T-cell (primary cell): Measurements from ENCODE around the gene CAPS. TPM values are rescaled to one million over a fixed set of nuclear protein-coding genes. Genes with fewer than 3 reads are reported as not detected.

Source experiments
- ATAC-seq, 4 experiments: fragments of 200-7000 bp in 3 of 4; fragments of 150-1000 bp in 1 of 4; cut with Tn5 transposase; replicated peaks in 1 of 4; 1 replicate in 3 of 4; 2 replicates in 1 of 4; pipeline ENCODE4 v1.10.0; 2021; ENCODE audit warnings: moderate library complexity in 3 of 4, mild to moderate bottlenecking in 2 of 4, moderate number of reproducible peaks in 1 of 4
- CTCF ChIA-PET, 2 donors: fragments of 300-600 bp; sonication (Branson Sonifier 250); formaldehyde crosslinking; loops; one replicate each; lab custom pipeline; 2022; ENCODE audit warnings: antibody characterized with exemption in 2 of 2; lab: Charles Lee
- POLR2A ChIA-PET, 2 donors: fragments of 300-600 bp; sonication (Branson Sonifier 250); formaldehyde crosslinking; loops; one replicate each; lab custom pipeline; 2022; ENCODE audit warnings: antibody characterized with exemption in 2 of 2; lab: Charles Lee
- DNase-seq, 35 experiments: peaks; one replicate each; pipeline versions ENCODE4 v3.0.0 to v3.0.0-alpha.2; 2013 to 2023
- H3K27ac ChIP-seq: one replicate; pipeline ENCODE4 v1.5.1; 2013; ENCODE audit warnings: low read length
- H3K27me3 ChIP-seq, 2 experiments: replicated peaks in 1 of 2; 1 replicate in 1 of 2; 2 replicates in 1 of 2; pipeline versions ENCODE4 v1.6.1 to v1.7.0; 2013; ENCODE audit warnings: low read length in 1 of 2, mixed read lengths in 1 of 2; ENCODE audit not compliant: control insufficient read depth in 2 of 2, insufficient read depth in 2 of 2; ENCODE audit errors: extremely low read depth in 1 of 2
- H3K36me3 ChIP-seq, 2 donors: 1 replicate in 1 of 2; 2 replicates in 1 of 2; pipeline versions ENCODE4 v1.6.1 to v1.7.0; 2013; ENCODE audit warnings: low read length in 1 of 2; ENCODE audit not compliant: control insufficient read depth in 2 of 2, insufficient read depth in 1 of 2; ENCODE audit errors: extremely low read depth in 1 of 2
- H3K4me1 ChIP-seq, 2 experiments: 1 replicate in 1 of 2; 2 replicates in 1 of 2; pipeline versions ENCODE4 v1.6.1 to v1.7.0; 2013; ENCODE audit warnings: low read length in 2 of 2, mixed read lengths in 1 of 2; ENCODE audit not compliant: insufficient read depth in 2 of 2, control insufficient read depth in 1 of 2; ENCODE audit errors: extremely low read depth in 1 of 2
- H3K4me3 ChIP-seq, 2 donors: 1 replicate in 1 of 2; 2 replicates in 1 of 2; pipeline versions ENCODE4 v1.5.1 to v1.7.0; 2013; ENCODE audit warnings: mild to moderate bottlenecking in 2 of 2, low read length in 1 of 2, moderate library complexity in 1 of 2; ENCODE audit not compliant: control insufficient read depth in 1 of 2; ENCODE audit errors: extremely low read depth in 1 of 2
- H3K9me3 ChIP-seq: 2 replicates; pipeline ENCODE4 v1.7.0; 2013
- H3K27ac Mint-ChIP-seq, 2 donors: one replicate each; pipeline ENCODE4 v1.8.0; 2020 to 2021; ENCODE audit warnings: mild to moderate bottlenecking in 2 of 2, mixed read lengths in 2 of 2
- H3K27me3 Mint-ChIP-seq, 2 donors: one replicate each; pipeline ENCODE4 v1.8.0; 2021 to 2022; ENCODE audit warnings: mixed read lengths in 2 of 2
- H3K36me3 Mint-ChIP-seq: one replicate; pipeline ENCODE4 v1.8.0; 2021; ENCODE audit warnings: mixed read lengths
- H3K4me1 Mint-ChIP-seq, 3 donors: one replicate each; pipeline ENCODE4 v1.8.0; 2020 to 2022; ENCODE audit warnings: mixed read lengths in 3 of 3, mild to moderate bottlenecking in 1 of 3
- H3K4me3 Mint-ChIP-seq, 3 donors: one replicate each; pipeline ENCODE4 v1.8.0; 2020 to 2022; ENCODE audit warnings: mild to moderate bottlenecking in 3 of 3, mixed read lengths in 3 of 3, moderate library complexity in 3 of 3
- H3K9me3 Mint-ChIP-seq, 3 donors: one replicate each; pipeline ENCODE4 v1.8.0; 2020 to 2022; ENCODE audit warnings: mixed read lengths in 3 of 3
- WGBS: methylation state at CpG from one replicate; pipeline ENCODE4 v1.1.5; 2013; ENCODE audit warnings: missing lambda C conversion rate; ENCODE audit not compliant: insufficient coverage; 5-methylcytosine and 5-hydroxymethylcytosine counted together
- total RNA-seq, 35 experiments: library from RNA in 6 of 35; stranded (reverse) in 6 of 35; fragments of 120-200 nt in 1 of 35; gene quantifications; one replicate each; pipeline versions ENCODE4 v1.2.1 to v1.2.4 and lab custom pipeline; 2013 to 2026

The CAPS gene
- total RNA-seq = 10 to 100 TPM; 43.3 to 74.8 (median 69.8) TPM
- 34.2 TPM for total RNA-seq (2013)
- total RNA-seq (lab: John Stamatoyannopoulos, UW) = 1.7 to 43.7 (median 20.3) reads per million in 29 experiments

GRCh38 chr19:5913739-5914357 lies at the start of gene CAPS:
Gene CAPS, plus strand, starts transcription at chr19:5914254. Its CDS starts 153 bp downstream, at chr19:5914407.
- Mint-ChIP-seq H3K4me1 (no peaks in the 10 kb centered on the region), H3K27ac (no peak within 1 kb of the TSS)
- ATAC-seq = no peak

GRCh38 chr19:5864725-5865486 lies 49.1 kb upstream of the CAPS start:
- Mint-ChIP-seq H3K9me3 (no peaks in the 10 kb centered on the region), H3K36me3 (no peaks in the 10 kb centered on the region), H3K4me1 (no peaks in the 10 kb centered on the region), H3K4me3 (no peak overlapping the region), H3K27ac (no peak overlapping the region), H3K27me3 (peaks cover 7 to 13% of the 10 kb centered on the region in 2 donors)
- H3K36me3 ChIP-seq = no peaks in the 10 kb centered on the region
- H3K4me1 ChIP-seq = no peaks in the 10 kb centered on the region
- DNase-seq = no peak
- H3K9me3 ChIP-seq = no peaks in the 10 kb centered on the region
- H3K27me3 ChIP-seq = peaks cover 0 to 34% of the 10 kb centered on the region in 2 experiments
- 81% methylated on average over 13 of the region's 14 CpGs for WGBS
- CTCF ChIA-PET = no interaction called here
- H3K27ac ChIP-seq = no peak overlapping the region
- ATAC-seq = no peak
- POLR2A ChIA-PET = no interaction called here
- H3K4me3 ChIP-seq = no peak overlapping the region

More at GRCh38 chr19:5913739-5914357, at the start of gene CAPS:
- Histone ChIP-seq H3K4me1 (no peaks in the 10 kb centered on the region), H3K4me3 (no peak within 1 kb of the TSS), H3K27ac (no peak within 1 kb of the TSS), H3K27me3 (no peaks in the 10 kb centered on the region), H3K9me3 (no peaks in the 10 kb centered on the region), H3K36me3 (peaks cover 28 to 60% of the 10 kb centered on the region in 2 donors)
- CTCF ChIA-PET = no interaction called here
- no peak for DNase-seq
- no peaks in the 10 kb centered on the region for H3K9me3 Mint-ChIP-seq
- POLR2A ChIA-PET = no interaction called here
- H3K36me3 Mint-ChIP-seq = peaks cover 3% of the 10 kb centered on the region
- no peaks in the 10 kb centered on the region for H3K27me3 Mint-ChIP-seq
- no peak within 1 kb of the TSS for H3K4me3 Mint-ChIP-seq
- 96% methylated on average over 10 of the region's 10 CpGs for WGBS

- CTCF ChIA-PET = no interaction called here
- H3K27ac ChIP-seq = no peak overlapping the region
Measured at GRCh38 chr19:5865772-5866171, 48.3 kb upstream of the CAPS start.

GRCh38 chr19:5867201-5868136 lies 46.6 kb upstream of the CAPS start:
- Mint-ChIP-seq H3K4me3 (no peak overlapping the region), H3K36me3 (no peaks in the 10 kb centered on the region), H3K27me3 (peaks cover 3 to 13% of the 10 kb centered on the region in 2 donors), H3K27ac (no peak overlapping the region), H3K4me1 (no peaks in the 10 kb centered on the region), H3K9me3 (no peaks in the 10 kb centered on the region)
- ATAC-seq (no peak), DNase-seq (no peak)
- whole genome bisulfite sequencing = 89% methylated on average over 28 of the region's 31 CpGs
- Histone ChIP-seq H3K27ac (no peak overlapping the region), H3K27me3 (peaks cover 0 to 29% of the 10 kb centered on the region in 2 experiments), H3K4me1 (no peaks in the 10 kb centered on the region), H3K9me3 (no peaks in the 10 kb centered on the region), H3K4me3 (no peak overlapping the region), H3K36me3 (no peaks in the 10 kb centered on the region)
- CTCF ChIA-PET = no interaction called here
- POLR2A ChIA-PET = no interaction called here

More at GRCh38 chr19:5865772-5866171, 48.3 kb upstream of the CAPS start:
- DNase-seq (peak in 2 of 35 experiments; percentile 3 to 6), ATAC-seq (no peak)
- 77% methylated on average over 7 of the region's 11 CpGs for WGBS
- Histone ChIP-seq H3K36me3 (no peaks in the 10 kb centered on the region), H3K9me3 (no peaks in the 10 kb centered on the region), H3K4me1 (no peaks in the 10 kb centered on the region), H3K4me3 (no peak overlapping the region), H3K27me3 (peaks cover 0 to 34% of the 10 kb centered on the region in 2 experiments)
- POLR2A ChIA-PET = no interaction called here
- Mint-ChIP-seq H3K4me3 (no peak overlapping the region), H3K27me3 (peaks cover 6 to 13% of the 10 kb centered on the region in 2 donors), H3K27ac (no peak overlapping the region), H3K9me3 (no peaks in the 10 kb centered on the region), H3K36me3 (no peaks in the 10 kb centered on the region), H3K4me1 (no peaks in the 10 kb centered on the region)

- no peak overlapping the region for H3K27ac ChIP-seq
- H3K4me1 ChIP-seq = no peaks in the 10 kb centered on the region
- ChIA-PET CTCF (no interaction called here), POLR2A (interaction anchor here in 1 of 2 donors (0.6 kb wide), 1 partner anchor 81 kb away, joined by 3 read pairs; no protein-coding TSS in a partner anchor)
- no peak overlapping the region for H3K27ac Mint-ChIP-seq
- WGBS = 86% methylated on average over 8 of the region's 12 CpGs
- peaks cover 0 to 6% of the 10 kb centered on the region in 2 donors for H3K27me3 Mint-ChIP-seq
- H3K4me1 Mint-ChIP-seq = no peaks in the 10 kb centered on the region
- H3K9me3 Mint-ChIP-seq = no peaks in the 10 kb centered on the region
- no peak overlapping the region for H3K4me3 ChIP-seq
- no peaks in the 10 kb centered on the region for H3K9me3 ChIP-seq
- no peak for DNase-seq
- H3K27me3 ChIP-seq = peaks cover 0 to 12% of the 10 kb centered on the region in 2 experiments
- ATAC-seq = no peak
- no peak overlapping the region for H3K4me3 Mint-ChIP-seq
- no peaks in the 10 kb centered on the region for H3K36me3 Mint-ChIP-seq
- no peaks in the 10 kb centered on the region for H3K36me3 ChIP-seq
Measured at GRCh38 chr19:5870986-5871394, 43.1 kb upstream of the CAPS start.

- ATAC-seq (no peak), DNase-seq (no peak)
- POLR2A ChIA-PET = no interaction called here
- no peak overlapping the region for H3K4me3 ChIP-seq
- 86% methylated on average over 11 of the region's 12 CpGs for WGBS
- H3K4me1 Mint-ChIP-seq = no peaks in the 10 kb centered on the region
- no peaks in the 10 kb centered on the region for H3K9me3 ChIP-seq
- H3K27me3 ChIP-seq = peaks cover 0 to 27% of the 10 kb centered on the region in 2 experiments
- H3K4me1 ChIP-seq = no peaks in the 10 kb centered on the region
- H3K27ac ChIP-seq = no peak overlapping the region
- H3K9me3 Mint-ChIP-seq = no peaks in the 10 kb centered on the region
- no peaks in the 10 kb centered on the region for H3K36me3 ChIP-seq
- H3K36me3 Mint-ChIP-seq = no peaks in the 10 kb centered on the region
- H3K27ac Mint-ChIP-seq = no peak overlapping the region
- CTCF ChIA-PET = no interaction called here
- H3K27me3 Mint-ChIP-seq = peaks cover 10 to 16% of the 10 kb centered on the region in 2 donors
- H3K4me3 Mint-ChIP-seq = no peak overlapping the region
Measured at GRCh38 chr19:5873617-5874199, 40.3 kb upstream of the CAPS start.
